Epithelial cell of prostate (primary cell): ENCODE results near the gene PHF21B.
"Not testable (repeated sequence)": the region's sequence is repeated elsewhere in the genome, so short reads cannot be mapped to it uniquely, and the experiment has no call there.

Source experiments
- DNase-seq: peaks from one replicate; pipeline ENCODE4 v3.0.0-alpha.2; 2011; ENCODE audit warnings: low read depth, low spot score
- H3K27ac ChIP-seq: fragments of 450-650 bp; 2 replicates; pipeline ENCODE4 v1.5.1; 2017; ENCODE audit warnings: mild to moderate bottlenecking

The PHF21B gene

GRCh38 chr22:45009606-45010531, at the start of gene PHF21B:
Gene PHF21B (minus strand): TSS chr22:45010005. CDS start chr22:45009549, 456 bp downstream.
- DNase-seq = no peak
- H3K27ac ChIP-seq = no peak within 1 kb of the TSS

GRCh38 chr22:45059296-45059695, 49.5 kb upstream of the PHF21B start:
- no peak for DNase-seq
- H3K27ac ChIP-seq = no peak overlapping the region

GRCh38 chr22:45058622-45058912, 48.8 kb upstream of the PHF21B start:
- H3K27ac ChIP-seq = no peak overlapping the region
- DNase-seq = no peak

GRCh38 chr22:45055936-45056335, 46.1 kb upstream of the PHF21B start:
- DNase-seq = no peak
- H3K27ac ChIP-seq = no peak overlapping the region

DNA sequence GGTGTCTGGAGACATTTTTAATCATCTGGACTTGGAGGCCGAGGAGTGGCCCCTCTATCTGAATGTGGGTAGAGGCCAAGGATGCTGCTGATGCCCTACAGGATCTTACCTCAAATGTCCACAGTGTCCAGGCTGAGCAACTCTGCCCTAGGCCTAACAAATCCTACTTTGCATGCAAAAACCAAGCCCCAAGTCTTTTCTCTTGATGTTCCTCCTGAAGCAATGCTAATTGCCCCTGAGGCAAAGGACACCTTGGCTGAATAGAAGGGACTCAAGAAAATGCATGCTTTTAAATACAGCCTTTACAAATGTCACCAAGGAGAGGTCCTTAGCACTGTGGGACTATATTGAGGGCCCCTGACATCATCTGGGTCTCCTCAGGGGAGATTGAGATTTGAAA, 43.8 kb upstream of the PHF21B start:
- DNase-seq = no peak
- H3K27ac ChIP-seq = no peak overlapping the region

- DNase-seq = no peak
- H3K27ac ChIP-seq = no peak overlapping the region
Measured at GRCh38 chr22:45053094-45053493, 43.3 kb upstream of the PHF21B start.

DNA sequence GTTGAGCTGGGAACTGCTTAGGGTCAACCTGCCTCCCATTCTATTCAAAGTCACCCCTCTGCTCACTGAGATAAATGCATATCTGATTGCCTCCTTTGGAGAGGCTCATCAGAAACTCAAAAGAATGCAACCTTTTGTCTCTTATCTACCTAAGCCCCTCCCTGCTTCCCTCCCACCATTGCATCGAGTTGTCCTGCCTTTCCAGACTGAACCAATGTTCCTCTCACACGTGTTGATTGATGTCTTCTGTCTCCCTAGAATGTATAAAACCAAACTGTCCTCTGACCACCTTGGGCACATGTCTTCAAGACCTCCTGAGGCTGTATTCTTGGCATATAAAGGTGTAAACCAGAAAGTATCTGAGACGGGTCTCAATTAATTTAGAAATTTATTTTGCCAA, 42.9 kb upstream of the PHF21B start:
- DNase-seq = not testable (repeated sequence)

DNA sequence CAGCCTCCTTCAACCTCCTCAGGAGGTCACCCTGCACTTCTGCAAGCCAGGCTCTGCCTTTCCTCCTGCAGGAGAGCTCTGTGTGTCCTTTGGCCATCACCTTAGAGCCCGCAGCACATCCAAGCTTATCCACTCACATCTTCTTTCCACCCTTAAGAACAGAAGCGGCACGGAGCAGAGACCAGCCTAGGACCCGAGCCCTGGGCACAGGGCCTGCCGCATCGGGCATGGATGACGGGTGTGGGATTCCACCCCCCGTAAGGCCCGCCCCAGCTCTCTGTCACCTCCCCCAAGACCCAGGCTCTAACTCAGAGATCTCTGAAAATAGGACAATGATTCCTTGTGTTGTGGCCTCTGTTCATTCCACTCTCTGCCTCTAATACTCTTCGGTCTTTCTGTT, 42.1 kb upstream of the PHF21B start:
- DNase-seq = no peak
- H3K27ac ChIP-seq = no peak overlapping the region

More for the DNA sequence above, 42.9 kb upstream of the PHF21B start:
- H3K27ac ChIP-seq = not testable (repeated sequence)

DNA sequence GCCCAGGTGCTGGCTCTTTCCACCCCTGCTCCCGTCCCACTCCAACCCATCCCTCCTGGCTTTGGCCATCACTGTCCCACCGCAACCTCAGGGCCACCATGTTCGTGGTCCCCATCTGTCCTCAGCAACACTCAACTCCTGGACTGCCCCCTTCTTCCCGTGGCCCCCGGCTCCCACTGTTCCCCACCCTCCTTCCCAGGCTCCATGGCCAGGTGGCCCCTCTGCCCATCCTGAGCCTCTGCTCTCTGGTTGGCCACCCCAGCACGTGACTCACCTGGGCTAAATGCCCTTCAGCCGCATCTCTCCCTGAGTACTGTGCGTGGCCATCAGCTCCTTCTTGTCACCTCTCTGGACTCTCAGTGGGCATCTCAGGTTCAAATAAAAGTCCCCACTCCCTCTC, 41.6 kb upstream of the PHF21B start:
- no peak for DNase-seq

GRCh38 chr22:45047260-45047659, 37.5 kb upstream of the PHF21B start:
- H3K27ac ChIP-seq = no peak overlapping the region
- no peak for DNase-seq

More for the DNA sequence above, 41.6 kb upstream of the PHF21B start:
- no peak overlapping the region for H3K27ac ChIP-seq

GRCh38 chr22:45045208-45045607, 35.4 kb upstream of the PHF21B start:
- DNase-seq = no peak
- no peak overlapping the region for H3K27ac ChIP-seq

DNA sequence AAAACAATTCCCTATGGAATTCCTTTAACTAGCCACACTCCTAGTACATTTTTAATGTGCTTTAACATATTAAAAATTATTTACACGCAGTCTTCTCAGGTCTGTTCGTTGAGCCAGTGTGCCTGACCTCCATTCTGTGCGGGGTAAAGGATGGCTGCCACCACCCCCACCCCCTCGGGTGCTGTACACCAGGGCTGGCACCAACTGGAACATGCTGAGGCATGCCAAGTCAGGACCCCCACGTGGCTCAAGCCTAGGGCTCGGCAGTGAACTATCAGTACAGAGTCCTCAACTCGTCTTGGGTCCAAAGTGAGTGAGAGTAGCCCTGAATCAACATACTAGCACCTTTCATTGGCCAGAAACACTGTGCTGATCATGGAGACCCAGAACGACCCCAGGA, 32.5 kb upstream of the PHF21B start:
- no peak for DNase-seq
- no peak overlapping the region for H3K27ac ChIP-seq

DNA sequence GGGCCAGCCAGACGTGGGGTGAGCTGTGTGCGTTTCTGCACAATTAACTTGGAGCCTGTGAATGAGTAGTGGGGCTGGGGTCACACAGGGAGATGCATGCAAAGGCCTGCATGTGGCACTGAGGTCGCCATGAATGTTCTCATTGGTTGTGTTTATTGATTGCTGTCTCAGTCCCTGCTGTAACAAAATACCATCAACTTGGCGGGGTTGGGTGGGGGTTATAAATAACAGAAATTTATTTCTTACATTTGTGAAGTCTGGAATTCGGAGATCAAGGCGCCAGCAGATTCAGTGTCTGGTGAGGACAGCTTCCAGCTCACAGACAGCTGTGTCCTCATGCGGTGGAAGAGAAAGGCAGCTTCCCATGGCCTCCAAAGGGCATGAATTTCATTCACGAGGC, 29.3 kb upstream of the PHF21B start:
- H3K27ac ChIP-seq = no peak overlapping the region
- no peak for DNase-seq

- H3K27ac ChIP-seq = no peak overlapping the region
- no peak for DNase-seq
Measured at GRCh38 chr22:45036154-45036553, 26.3 kb upstream of the PHF21B start.

GRCh38 chr22:45034821-45035220, 25.0 kb upstream of the PHF21B start:
- DNase-seq = no peak
- no peak overlapping the region for H3K27ac ChIP-seq

GRCh38 chr22:45034156-45034555, 24.4 kb upstream of the PHF21B start:
- no peak for DNase-seq
- H3K27ac ChIP-seq = no peak overlapping the region

- DNase-seq = no peak
- H3K27ac ChIP-seq = no peak overlapping the region
Measured at GRCh38 chr22:45033136-45033535, 23.3 kb upstream of the PHF21B start.

DNA sequence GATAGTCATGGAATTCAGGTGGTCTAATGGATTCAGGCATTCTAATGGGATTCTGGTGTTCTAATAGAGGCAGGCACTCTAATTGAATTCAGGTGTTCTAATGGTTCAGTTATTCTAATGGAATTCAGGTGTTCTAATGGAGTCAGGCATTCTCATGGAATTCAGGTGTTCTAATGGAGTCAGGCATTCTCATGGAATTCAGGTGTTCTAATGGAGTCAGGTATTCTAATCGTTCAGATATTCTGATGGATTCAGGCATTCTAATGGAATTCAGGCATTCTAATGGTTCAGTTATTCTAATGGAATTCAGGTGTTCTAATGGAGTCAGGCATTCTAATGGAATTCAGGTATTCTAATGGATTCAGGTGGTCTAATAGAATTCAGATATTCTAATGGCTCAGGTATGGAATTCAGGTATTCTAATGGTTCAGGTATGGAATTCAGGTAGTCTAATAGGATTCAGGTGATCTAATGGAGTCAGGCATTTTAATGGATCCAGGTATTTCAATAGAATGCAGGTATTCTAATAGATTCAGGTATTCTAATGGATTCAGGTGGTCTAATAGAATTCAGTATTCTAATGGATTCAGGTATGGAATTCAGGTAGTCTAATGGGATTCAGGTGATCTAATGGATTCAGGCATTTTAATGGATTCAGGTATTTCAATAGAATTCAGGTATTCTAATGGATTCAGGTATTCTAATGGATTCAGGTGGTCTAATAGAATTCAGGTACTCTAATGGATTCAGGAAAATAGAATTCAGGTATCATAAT, 22.0 kb upstream of the PHF21B start:
- H3K27ac ChIP-seq = no peak overlapping the region
- no peak for DNase-seq

GRCh38 chr22:45029501-45029900, 19.7 kb upstream of the PHF21B start:
- DNase-seq = no peak
- no peak overlapping the region for H3K27ac ChIP-seq

GRCh38 chr22:45026511-45026910, 16.7 kb upstream of the PHF21B start:
- no peak overlapping the region for H3K27ac ChIP-seq

DNA sequence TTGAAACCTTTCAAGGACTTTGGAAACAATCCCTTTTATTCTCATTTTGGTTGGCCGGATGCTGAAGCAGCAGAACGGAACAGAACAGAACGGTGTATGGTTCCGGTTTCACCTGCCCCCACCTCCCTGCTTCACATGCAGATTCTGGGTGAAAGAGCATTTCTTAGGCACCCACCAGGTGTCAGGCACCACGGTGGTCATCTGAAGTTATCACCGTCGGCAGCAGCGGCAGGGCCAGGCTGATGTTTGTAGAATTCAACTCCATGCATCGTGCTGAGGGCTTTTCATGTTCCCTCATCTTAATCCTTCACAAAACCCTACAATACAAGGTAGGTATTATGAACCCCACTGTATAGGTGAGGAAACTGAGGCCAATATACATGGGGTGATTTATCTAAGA, 13.6 kb upstream of the PHF21B start:
- no peak overlapping the region for H3K27ac ChIP-seq
- no peak for DNase-seq

More at GRCh38 chr22:45026511-45026910, 16.7 kb upstream of the PHF21B start:
- no peak for DNase-seq
